H1 (cell line): Measurements from ENCODE around the gene AAMP. TPM values are rescaled to one million over a fixed set of nuclear protein-coding genes. Genes with fewer than 3 reads are reported as not detected.

Experiments
- CTCF ChIA-PET: fragments of 300-600 bp; sonication (Branson Sonifier 250); formaldehyde crosslinking; loops from one replicate; lab custom pipeline; 2021; ENCODE audit not compliant: partially characterized antibody; lab: Charles Lee
- POLR2A ChIA-PET: fragments of 300-600 bp; sonication (Branson Sonifier 250); formaldehyde crosslinking; loops from one replicate; lab custom pipeline; 2021; ENCODE audit warnings: inconsistent platforms; ENCODE audit not compliant: partially characterized antibody; lab: Charles Lee
- DNase-seq, 2 experiments: peaks; one replicate each; pipeline versions ENCODE4 v3.0.0 to v3.0.0-alpha.2; 2010 to 2022; ENCODE audit warnings: low spot score in 2 of 2, low read depth in 1 of 2, mixed read lengths in 1 of 2
- FAIRE-seq: peaks from 2 replicates; lab custom pipeline; 2011; peaks lifted over from hg19 to GRCh38; lab: Jason Lieb, UNC
- H2AFZ ChIP-seq: 2 replicates; pipeline ENCODE4 v1.8.1; 2012; ENCODE audit warnings: low read length, inconsistent platforms
- H2AK5ac ChIP-seq: 2 replicates; pipeline ENCODE4 v1.6.1; 2013; ENCODE audit warnings: low read depth, low read length
- H2BK120ac ChIP-seq: replicated peaks from 2 replicates; pipeline ENCODE3; 2013; ENCODE audit warnings: low read depth, low read length, inconsistent platforms
- H2BK12ac ChIP-seq: 2 replicates; pipeline ENCODE4 v1.6.1; 2013; ENCODE audit warnings: low read depth, low read length
- H2BK15ac ChIP-seq: 2 replicates; pipeline ENCODE4 v1.6.1; 2013; ENCODE audit warnings: low read length
- H2BK20ac ChIP-seq: 2 replicates; pipeline ENCODE4 v1.6.1; 2013; ENCODE audit warnings: low read length
- H2BK5ac ChIP-seq: 2 replicates; pipeline ENCODE4 v1.6.1; 2013; ENCODE audit warnings: low read depth, low read length
- H3K14ac ChIP-seq: 2 replicates; pipeline ENCODE4 v1.6.1; 2013; ENCODE audit warnings: inconsistent platforms; ENCODE audit not compliant: insufficient read length
- H3K18ac ChIP-seq: 2 replicates; pipeline ENCODE4 v1.6.1; 2013; ENCODE audit warnings: low read length; ENCODE audit errors: extremely low read depth
- H3K23ac ChIP-seq: 2 replicates; pipeline ENCODE4 v1.6.1; 2013; ENCODE audit warnings: inconsistent platforms; ENCODE audit not compliant: insufficient read length
- H3K23me2 ChIP-seq: 2 replicates; pipeline ENCODE4 v1.6.1; 2013; ENCODE audit warnings: low read depth, low read length
- H3K27ac ChIP-seq: 2 replicates; pipeline ENCODE4 v1.6.1; 2011; ENCODE audit warnings: low read depth, low read length, inconsistent platforms
- H3K27me3 ChIP-seq, 4 experiments: replicated peaks in 1 of 4; 1 replicate in 1 of 4; 2 replicates in 3 of 4; pipeline versions ENCODE4 v1.6.1 to v1.8.1; 2011 to 2013; ENCODE audit warnings: low read length in 3 of 4, mild to moderate bottlenecking in 3 of 4, inconsistent platforms in 2 of 4, mixed read lengths in 2 of 4, moderate library complexity in 1 of 4; ENCODE audit not compliant: control insufficient read depth in 3 of 4, insufficient read depth in 3 of 4; ENCODE audit errors: extremely low read depth in 1 of 4
- H3K36me3 ChIP-seq, 4 experiments: 2 replicates each; pipeline versions ENCODE4 v1.6.1 to v1.8.1; 2011 to 2013; ENCODE audit warnings: mild to moderate bottlenecking in 4 of 4, low read length in 3 of 4, moderate library complexity in 2 of 4, control low read depth in 1 of 4, inconsistent platforms in 1 of 4; ENCODE audit not compliant: insufficient read depth in 4 of 4, control insufficient read depth in 2 of 4
- H3K4ac ChIP-seq: replicated peaks from 2 replicates; pipeline ENCODE3; 2013; ENCODE audit warnings: low read length, low read depth, mixed read lengths, inconsistent platforms; ENCODE audit not compliant: insufficient read length
- H3K4me1 ChIP-seq, 4 experiments: replicated peaks in 1 of 4; 1 replicate in 1 of 4; 2 replicates in 3 of 4; pipeline versions ENCODE4 v1.6.1 to v1.8.1; 2011 to 2013; ENCODE audit warnings: low read length in 3 of 4, inconsistent platforms in 2 of 4, mixed read lengths in 1 of 4; ENCODE audit not compliant: insufficient read depth in 4 of 4, control insufficient read depth in 3 of 4
- H3K4me2 ChIP-seq, 2 experiments: 2 replicates each; pipeline versions ENCODE4 v1.6.1 to v1.8.1; 2011 to 2013; ENCODE audit warnings: low read depth in 2 of 2, low read length in 2 of 2, control low read depth in 1 of 2, inconsistent platforms in 1 of 2, mild to moderate bottlenecking in 1 of 2; ENCODE audit not compliant: insufficient read depth in 1 of 2
- H3K4me3 ChIP-seq, 4 experiments: fragments of 200-600, 300-600 bp in 1 of 4; sonication (generic), shearing (Covaris generic), sonication (Bioruptor Twin) in 1 of 4; 2 replicates each; pipeline versions ENCODE4 v1.5.1 to v1.8.1; 2011 to 2016; ENCODE audit warnings: low read length in 4 of 4, low read depth in 3 of 4, control low read depth in 2 of 4, inconsistent platforms in 2 of 4, mild to moderate bottlenecking in 2 of 4, mixed read lengths in 1 of 4, moderate library complexity in 1 of 4; ENCODE audit not compliant: insufficient read depth in 2 of 4; ENCODE audit errors: extremely low read depth in 1 of 4
- H3K56ac ChIP-seq: replicated peaks from 2 replicates; pipeline ENCODE3; 2013; ENCODE audit warnings: low read depth, mild to moderate bottlenecking, mixed read lengths, low read length, inconsistent platforms; ENCODE audit not compliant: insufficient read length
- H3K79me1 ChIP-seq: 2 replicates; pipeline ENCODE4 v1.6.1; 2013; ENCODE audit warnings: low read depth, low read length, control low read depth
- H3K79me2 ChIP-seq, 2 experiments: 2 replicates each; pipeline versions ENCODE4 v1.6.1 to v1.8.1; 2012 to 2013; ENCODE audit warnings: low read length in 2 of 2, mild to moderate bottlenecking in 2 of 2, inconsistent platforms in 1 of 2; ENCODE audit not compliant: insufficient read depth in 2 of 2, control insufficient read depth in 1 of 2
- H3K9ac ChIP-seq, 4 experiments: replicated peaks in 1 of 4; 1 replicate in 1 of 4; 2 replicates in 3 of 4; pipeline versions ENCODE4 v1.6.1 to v1.8.1; 2011 to 2013; ENCODE audit warnings: low read depth in 3 of 4, low read length in 3 of 4, control low read depth in 2 of 4, mild to moderate bottlenecking in 2 of 4, moderate library complexity in 2 of 4, inconsistent platforms in 1 of 4; ENCODE audit errors: extremely low read depth in 1 of 4
- H3K9me3 ChIP-seq, 2 experiments: 2 replicates each; pipeline versions ENCODE4 v1.6.1 to v1.8.1; 2012 to 2013; ENCODE audit warnings: mild to moderate bottlenecking in 2 of 2, moderate library complexity in 2 of 2, control low read depth in 1 of 2, inconsistent platforms in 1 of 2, low read depth in 1 of 2, low read length in 1 of 2, mixed read lengths in 1 of 2; ENCODE audit not compliant: insufficient read depth in 2 of 2
- H4K20me1 ChIP-seq, 2 experiments: replicated peaks in 1 of 2; 2 replicates each; pipeline versions ENCODE3 to v1.8.1; 2011 to 2013; ENCODE audit warnings: inconsistent platforms in 2 of 2, low read length in 2 of 2, mild to moderate bottlenecking in 1 of 2; ENCODE audit not compliant: insufficient read depth in 2 of 2, control insufficient read depth in 1 of 2
- H4K5ac ChIP-seq: 2 replicates; pipeline ENCODE4 v1.6.1; 2013; ENCODE audit warnings: low read length, low read depth, mixed read lengths, inconsistent platforms; ENCODE audit not compliant: insufficient read length
- H4K8ac ChIP-seq: 2 replicates; pipeline ENCODE4 v1.8.0; 2013; ENCODE audit warnings: mild to moderate bottlenecking, moderate library complexity, low read length, inconsistent platforms; ENCODE audit not compliant: insufficient read depth; ENCODE audit errors: extremely low read depth
- H4K91ac ChIP-seq: replicated peaks from 2 replicates; pipeline ENCODE3; 2013; ENCODE audit warnings: low read length, mixed read lengths, inconsistent platforms; ENCODE audit not compliant: insufficient read length
- ATF3 ChIP-seq: IDR thresholded peaks from 2 replicates; pipeline ENCODE4 v1.6.1; 2011; ENCODE audit warnings: low read depth, mild to moderate bottlenecking, low read length; ENCODE audit not compliant: insufficient read depth
- CBX5 ChIP-seq: fragments of 300-800, 300-1000 bp; sonication (generic); IDR thresholded peaks from 2 replicates; pipeline ENCODE4 v1.7.1; 2016; ENCODE audit warnings: antibody characterized with exemption, low read length, low read depth
- CHD1 ChIP-seq: IDR thresholded peaks from 2 replicates; pipeline ENCODE4 v1.6.1; 2012; ENCODE audit warnings: low read depth, low read length, improper control_type of control experiment
- EP300 ChIP-seq, 2 experiments: IDR thresholded peaks; 1 replicate in 1 of 2; 2 replicates in 1 of 2; pipeline ENCODE4 v1.6.1; 2011 to 2012; ENCODE audit warnings: low read depth in 2 of 2, low read length in 2 of 2, mild to moderate bottlenecking in 2 of 2, borderline replicate concordance in 1 of 2, inconsistent platforms in 1 of 2, moderate library complexity in 1 of 2
- GABPA ChIP-seq: IDR thresholded peaks from 2 replicates; pipeline ENCODE4 v1.6.1; 2011; ENCODE audit warnings: mild to moderate bottlenecking, low read length, moderate library complexity, borderline replicate concordance; ENCODE audit not compliant: insufficient read depth
- KDM4A ChIP-seq: IDR thresholded peaks from one replicate; pipeline ENCODE4 v1.7.1; 2012; ENCODE audit warnings: low read depth, mild to moderate bottlenecking, moderate library complexity, low read length, inconsistent platforms; ENCODE audit not compliant: severe bottlenecking
- POLR2AphosphoS5 ChIP-seq: IDR thresholded peaks from 2 replicates; pipeline ENCODE4 v1.6.1; 2011; ENCODE audit warnings: low read depth, low read length
- ZNF274 ChIP-seq: IDR thresholded peaks from 2 replicates; pipeline ENCODE4 v1.7.0; 2012; ENCODE audit warnings: low read length, borderline replicate concordance; ENCODE audit errors: extremely low read depth
- WGBS, 2 experiments: shearing (Covaris generic) in 1 of 2; methylation state at CpG; one replicate each; pipeline versions ENCODE4 v1.1.6 to v1.1.7; 2013 to 2015; ENCODE audit warnings: low lambda C conversion rate in 2 of 2, mixed read lengths in 2 of 2, inconsistent platforms in 1 of 2, low coverage in 1 of 2, missing lambda C conversion rate in 1 of 2; ENCODE audit not compliant: insufficient replicate concordance in 2 of 2, insufficient coverage in 1 of 2, insufficient read length in 1 of 2; ENCODE audit errors: extremely low coverage in 1 of 2, missing lambda C conversion rate in 1 of 2; 5-methylcytosine and 5-hydroxymethylcytosine counted together
- polyA plus RNA-seq, 7 experiments: library from polyadenylated mRNA; depleted of rRNA in 3 of 7; stranded (reverse) in 5 of 7; unstranded in 2 of 7; fragments of >200 nt in 5 of 7; fragments of 200-250 nt in 2 of 7; gene quantifications; 1 replicate in 5 of 7; 2 replicates in 1 of 7; 4 replicates in 1 of 7; pipeline versions ENCODE4 v1.2.1 to v1.2.3, GENCODE V29; 2011 to 2013; ENCODE audit warnings: missing spikeins in 2 of 7, mixed read lengths in 2 of 7
- total RNA-seq: library from RNA; stranded (reverse); fragmentation: NEBNext Ultra II Directional; extraction: Animal tissue kit (Norgen Biotek cat#: 25700); gene quantifications from 2 replicates; pipeline ENCODE4 v1.2.1, GENCODE V29; 2021

The AAMP gene
- total and polyA plus RNA-seq, 2 of the 8 experiments (the other 6 are each of a cell fraction or from before 2014, with no cell fraction given), result 119 to 125 TPM

- CTCF ChIA-PET, result interaction anchor here (0.6 to 12.1 kb wide), 11 partner anchors 12 to 1632 kb away, joined by 3 to 192 read pairs (median 4); partner anchors contain the start of gene CATIP
- Histone ChIP-seq H3K9ac (no peak overlapping the region), H3K27me3 (no peaks in the 10 kb centered on the region), H3K9me3 (no peaks in the 10 kb centered on the region), H3K23ac (no peak overlapping the region), H3K23me2 (peaks cover 5% of the 10 kb centered on the region; the same call in 1 of the 2 replicates), H3K56ac (no peak overlapping the region), H4K20me1 (no peaks in the 10 kb centered on the region), H4K91ac (no peak overlapping the region), H3K4me2 (no peak overlapping the region; a peak in 1 of 4 replicates), H4K8ac (no peak overlapping the region), H3K27ac (no peak overlapping the region), H2BK120ac (no peak overlapping the region), H3K4ac (no peak overlapping the region), H2AK5ac (no peak overlapping the region), H2AFZ (no peak overlapping the region), H2BK20ac (no peak overlapping the region), H3K14ac (no peak overlapping the region), H3K4me1 (peaks cover 0 to 9% (median 4%) of the 10 kb centered on the region in 4 experiments; a peak in 6 of 7 replicates)
- WGBS, 2 experiments, result 91% methylated on average over 7 of the region's 7 CpGs; no CpG with 5 or more reads in 1 of the 2 experiments
- POLR2A ChIA-PET, result interaction anchor here (0.8 to 2.0 kb wide), 4 partner anchors 63 to 99 kb away, joined by 3 to 4 read pairs (median 3); no protein-coding TSS in a partner anchor
- no peak for DNase-seq
- no peak for TF ChIP-seq ZNF274
- TF ChIP-seq KDM4A, result no peak
- TF ChIP-seq POLR2AphosphoS5, result no peak
- no peak for TF ChIP-seq ATF3
- no peak for TF ChIP-seq EP300 (IDR thresholded peaks at IDR 0.05; ENCODE audit: borderline replicate concordance in 1 of 2, low read depth in 2 of 2, low read length in 2 of 2)
- TF ChIP-seq GABPA, result no peak
- TF ChIP-seq CHD1, result no peak
- TF ChIP-seq CBX5, result no peak
- TF ChIP-seq, all 59 proteins: peak for 0
- H3K79me1 ChIP-seq, result no peaks in the 10 kb centered on the region
- no peak overlapping the region for H4K5ac ChIP-seq
- no peak overlapping the region for H2BK15ac ChIP-seq
- FAIRE-seq, result no peak
- no peak overlapping the region for H3K4me3 ChIP-seq
- H2BK5ac ChIP-seq, result no peak overlapping the region
- H3K79me2 ChIP-seq, result no peaks in the 10 kb centered on the region
- no peaks in the 10 kb centered on the region for H3K36me3 ChIP-seq
- H3K18ac ChIP-seq, result no peak overlapping the region
- H2BK12ac ChIP-seq, result no peak overlapping the region
Measured at GRCh38 chr2:218295029-218295428, 25.1 kb upstream of the AAMP start.
